GM18870 (cell line): Measurements from ENCODE around the gene NCS1.

Experiments used
- ATAC-seq: cut with Tn5 transposase; IDR thresholded peaks from one replicate; pipeline ENCODE4 v1.9.1; 2021; ENCODE audit warnings: moderate library complexity; ENCODE audit not compliant: unreplicated experiment

Gene NCS1

DNA sequence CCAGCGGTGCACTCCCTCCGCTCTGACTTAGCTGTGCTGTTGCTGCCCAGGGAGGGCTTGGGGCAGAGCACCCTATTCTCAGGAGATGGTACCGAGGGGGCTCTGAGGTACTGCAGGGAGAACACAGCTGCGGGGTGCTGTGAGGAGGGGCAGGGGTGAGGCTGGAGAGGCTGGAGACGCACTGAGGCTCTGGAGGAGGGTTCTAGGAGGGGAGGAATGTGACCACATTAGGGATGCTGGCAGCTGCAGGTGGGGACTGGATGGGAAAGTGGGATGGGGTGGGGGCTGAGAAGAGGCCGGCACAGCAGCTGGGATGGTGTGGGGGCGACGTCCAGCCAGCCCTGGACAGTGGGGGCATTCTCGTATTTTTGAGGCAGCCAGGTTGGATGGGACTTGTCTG lies 20.9 kb downstream of the NCS1 start:
- ATAC-seq, result no peak

DNA sequence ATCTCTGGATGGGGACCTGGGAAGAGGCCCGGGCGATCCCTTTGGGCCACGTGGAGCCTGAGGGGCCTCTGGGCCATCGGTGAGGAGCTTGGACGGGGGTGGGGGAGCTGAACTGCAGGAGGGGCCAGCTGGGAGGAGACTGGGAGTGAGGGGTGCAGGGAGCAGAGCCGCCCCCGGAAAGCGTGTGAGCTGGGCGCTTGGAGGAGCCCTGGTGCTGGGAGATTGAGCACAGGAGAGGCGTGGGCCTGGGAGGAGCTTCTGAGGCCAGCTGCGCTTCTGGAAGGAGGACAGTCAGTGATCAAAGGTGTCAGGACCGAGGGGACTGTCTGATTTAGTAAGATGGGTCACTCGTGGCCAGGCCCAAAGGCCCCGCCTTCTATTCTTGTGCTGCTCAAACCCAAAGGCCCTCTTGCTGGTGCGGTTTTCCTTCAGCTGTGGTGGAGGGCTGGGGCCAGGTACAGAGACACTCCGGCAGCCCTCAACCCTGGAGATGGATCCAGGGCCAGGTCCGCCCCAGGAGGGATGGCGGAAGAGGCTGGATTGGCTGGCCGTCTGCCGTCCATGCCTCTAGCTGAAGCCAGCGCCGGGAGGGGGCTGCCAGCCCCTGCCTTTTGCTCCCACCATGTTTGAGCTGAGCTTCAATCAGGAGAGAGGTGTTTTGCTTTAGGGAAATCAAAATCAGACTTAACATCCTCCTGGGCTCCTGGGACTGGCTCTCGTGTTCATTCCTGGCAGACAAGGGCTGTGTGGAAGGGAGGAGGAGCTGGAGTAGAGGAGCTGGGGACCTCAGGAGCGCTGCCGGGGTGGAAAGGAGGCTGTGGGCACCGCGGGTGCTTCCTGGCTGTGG lies 21.6 kb downstream of the NCS1 start:
- no peak for ATAC-seq

DNA sequence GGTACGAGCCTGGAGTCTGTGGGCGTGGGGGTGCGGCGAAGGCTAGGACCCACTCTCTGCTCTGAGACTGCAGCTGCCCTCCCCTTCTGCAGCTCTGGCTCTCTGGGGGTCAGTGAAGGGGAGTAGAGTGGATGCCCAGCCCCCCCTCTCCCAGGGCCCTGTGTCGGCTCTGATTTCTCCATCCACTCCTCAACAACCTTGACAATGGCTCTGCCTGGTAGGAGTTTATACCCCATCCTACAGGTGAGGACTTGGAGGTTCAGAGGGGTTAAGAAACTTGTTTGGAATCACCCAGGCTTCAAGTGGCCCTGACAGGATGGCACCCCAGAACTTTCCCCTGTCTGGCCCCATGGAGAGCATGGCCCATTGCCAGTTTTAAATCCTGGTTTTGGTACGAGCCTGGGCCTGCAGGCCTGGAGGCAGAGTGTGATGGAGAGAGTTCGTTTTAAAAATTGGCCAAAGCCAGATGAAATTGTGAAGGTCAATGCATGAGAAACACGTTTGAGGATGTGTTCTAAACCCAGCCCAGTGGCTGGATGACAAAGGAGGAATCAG lies 22.3 kb downstream of the NCS1 start:
- ATAC-seq, result no peak

DNA sequence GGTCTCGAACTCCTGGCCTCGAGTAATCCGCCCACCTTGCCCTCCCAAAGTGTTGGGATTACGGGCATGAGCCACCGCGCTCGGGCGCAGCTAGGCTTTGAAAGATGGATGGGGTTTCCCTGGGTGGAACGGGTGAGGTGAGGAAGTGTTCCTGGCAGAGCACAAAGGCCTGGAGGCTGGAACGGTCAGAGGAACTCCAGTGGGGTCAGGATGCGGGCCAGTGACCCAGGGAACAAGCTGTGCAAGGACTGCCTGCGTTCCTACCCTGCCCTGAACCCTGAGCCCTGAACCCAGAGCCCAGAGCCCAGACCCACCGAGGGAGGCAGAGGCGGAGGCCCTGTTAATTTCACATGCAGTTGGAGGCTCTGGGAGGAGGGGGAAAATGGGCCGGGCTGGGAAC lies 23.4 kb downstream of the NCS1 start:
- ATAC-seq, result no peak

DNA sequence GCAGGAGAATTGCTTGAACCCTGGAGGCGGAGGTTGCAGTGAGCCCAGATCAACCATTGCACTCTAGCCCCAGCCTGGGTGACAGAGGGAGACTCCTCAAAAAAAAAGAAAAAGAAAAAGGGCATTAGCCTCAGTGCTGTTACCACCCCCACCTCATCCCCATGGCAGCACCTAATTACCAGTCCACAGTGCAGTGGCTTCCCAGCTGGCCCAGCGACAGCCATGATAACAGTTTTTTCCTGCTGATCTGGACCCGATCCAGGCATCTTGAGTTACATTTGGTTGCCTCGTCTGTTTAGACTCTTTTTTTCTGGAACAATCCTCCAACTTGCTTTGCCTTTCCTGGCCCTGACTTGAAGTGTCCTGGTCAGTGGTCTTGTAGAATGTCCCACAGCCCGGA lies 24.4 kb downstream of the NCS1 start:
- ATAC-seq, result no peak

DNA sequence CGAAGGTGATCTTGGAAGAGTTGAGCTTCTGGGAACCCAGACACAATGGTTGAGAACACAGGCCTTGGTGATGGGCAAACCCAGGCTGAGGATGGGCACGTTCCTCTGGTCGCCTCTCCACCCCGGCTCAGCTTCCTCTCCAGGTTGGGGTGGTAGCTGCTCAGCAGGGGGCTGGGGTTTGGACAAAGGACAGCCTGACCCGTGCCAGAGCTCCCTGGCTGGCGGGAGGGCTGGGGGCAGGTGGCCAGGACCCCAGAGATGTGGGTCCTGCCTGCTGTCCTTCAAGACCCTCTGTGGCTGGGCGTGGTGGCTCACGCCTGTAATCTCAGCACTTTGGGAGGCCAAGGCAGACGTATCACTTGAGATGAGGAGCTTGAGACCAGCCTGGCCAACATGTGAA lies 25.2 kb downstream of the NCS1 start:
- no peak for ATAC-seq

DNA sequence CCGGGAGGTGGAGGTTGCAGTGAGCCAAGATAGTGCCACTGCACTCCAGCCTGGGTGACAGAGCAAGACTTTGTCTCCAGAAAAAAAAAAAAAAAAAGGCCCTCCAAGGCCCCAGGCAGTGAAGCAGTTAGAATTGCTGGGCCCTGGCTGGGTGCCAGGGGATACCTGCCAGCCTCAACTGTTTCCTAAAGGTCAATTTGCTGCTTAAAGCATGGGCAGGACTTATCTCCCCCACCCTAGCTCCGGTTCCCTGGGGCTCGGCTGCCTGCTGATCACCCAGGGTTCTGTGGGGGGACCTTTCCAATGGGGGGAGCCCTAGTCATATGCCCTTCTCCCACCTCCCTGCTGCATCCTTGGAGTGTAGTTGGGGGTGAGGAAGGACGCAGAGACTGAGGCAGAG lies 25.7 kb downstream of the NCS1 start:
- no peak for ATAC-seq

DNA sequence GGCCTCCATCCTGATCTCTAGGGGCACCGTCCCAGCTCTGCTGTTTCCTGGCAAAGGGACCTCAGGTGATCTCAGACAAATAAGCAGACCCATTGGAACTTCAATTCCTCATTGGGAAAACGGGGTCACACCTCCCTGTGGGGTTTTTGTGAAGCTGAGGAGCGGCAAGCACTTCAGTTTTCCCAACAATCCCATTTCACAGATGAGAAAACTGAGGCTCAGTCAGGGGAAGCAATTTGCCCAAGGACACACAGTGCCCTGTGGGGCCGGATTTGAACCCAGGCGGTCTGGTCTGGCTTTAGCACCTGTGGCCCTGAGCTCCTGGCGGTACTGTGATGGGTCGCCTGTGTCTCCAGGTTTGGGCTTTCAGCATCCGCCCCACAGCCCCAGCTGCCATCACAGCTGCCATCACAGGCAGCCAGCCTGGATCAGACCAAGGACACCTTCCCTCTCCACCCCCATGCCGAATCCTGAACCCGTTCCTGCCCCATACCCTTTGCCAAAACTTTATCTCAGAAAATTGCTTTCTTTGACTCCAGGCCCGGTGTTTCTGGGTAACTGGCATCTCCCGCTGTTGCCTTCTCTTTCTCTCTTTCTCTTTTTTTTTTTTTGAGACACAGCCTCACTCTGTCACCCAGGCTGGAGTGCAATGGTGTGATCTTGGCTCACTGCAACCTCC lies 26.4 kb downstream of the NCS1 start:
- ATAC-seq, result no peak

DNA sequence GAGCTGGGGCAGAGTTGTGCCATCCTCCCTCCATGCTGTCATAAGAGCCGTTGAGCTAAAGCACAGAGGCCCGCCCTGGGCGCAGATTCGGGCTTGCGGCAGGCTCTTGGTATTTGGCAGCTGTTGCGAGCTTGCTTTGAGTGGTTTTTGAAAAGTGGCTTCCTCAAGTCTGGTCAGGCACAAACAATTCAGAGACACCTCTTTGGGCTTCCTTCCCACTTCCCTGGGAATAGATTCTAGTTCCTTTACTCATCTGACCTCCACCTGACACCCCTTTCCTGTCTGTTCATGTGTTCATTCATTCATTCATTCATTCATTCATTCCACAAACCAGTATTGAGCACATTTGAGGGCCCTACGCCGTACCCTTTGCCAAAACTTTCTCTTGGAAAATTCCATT lies 27.4 kb downstream of the NCS1 start:
- ATAC-seq, result no peak

DNA sequence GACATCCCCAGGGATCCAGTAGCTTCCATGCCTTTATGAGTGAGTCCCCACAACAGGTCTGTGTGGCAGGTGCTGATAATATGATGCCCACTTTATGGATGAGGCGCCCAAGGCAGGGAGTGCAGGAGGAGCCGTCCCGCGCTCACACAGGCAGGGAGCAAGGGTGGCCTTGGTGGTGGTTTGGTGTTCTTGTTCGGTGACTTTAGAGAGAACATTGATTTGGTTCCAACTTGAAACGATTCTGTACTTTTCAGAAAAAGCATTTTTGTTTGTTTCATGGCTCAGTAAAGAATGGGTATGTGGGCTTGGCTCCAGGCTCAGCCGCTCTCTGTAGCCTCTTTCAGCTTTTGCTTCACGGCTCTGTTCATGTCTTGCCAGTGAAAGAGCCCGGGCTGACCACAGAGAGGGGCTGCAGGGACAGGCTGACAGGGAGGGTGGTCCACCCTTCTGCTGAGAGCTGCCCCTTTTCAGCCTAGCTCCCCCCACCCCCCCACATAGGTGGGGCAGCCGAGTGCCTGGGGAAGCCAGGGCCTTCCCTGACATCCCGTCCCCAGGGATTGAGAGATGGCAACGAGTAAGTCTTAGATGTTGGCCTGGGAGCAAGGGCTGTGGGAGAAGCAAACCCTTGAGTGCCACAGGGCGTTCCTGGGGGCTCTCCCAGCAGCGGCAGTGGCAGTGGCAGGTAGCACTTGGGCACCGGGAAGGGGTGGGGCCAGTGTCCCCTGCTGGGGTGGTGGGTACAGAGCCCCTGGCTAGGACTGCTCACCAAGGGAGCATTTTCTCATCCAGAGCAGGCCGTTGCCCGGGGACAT lies 28.0 kb downstream of the NCS1 start:
- no peak for ATAC-seq

DNA sequence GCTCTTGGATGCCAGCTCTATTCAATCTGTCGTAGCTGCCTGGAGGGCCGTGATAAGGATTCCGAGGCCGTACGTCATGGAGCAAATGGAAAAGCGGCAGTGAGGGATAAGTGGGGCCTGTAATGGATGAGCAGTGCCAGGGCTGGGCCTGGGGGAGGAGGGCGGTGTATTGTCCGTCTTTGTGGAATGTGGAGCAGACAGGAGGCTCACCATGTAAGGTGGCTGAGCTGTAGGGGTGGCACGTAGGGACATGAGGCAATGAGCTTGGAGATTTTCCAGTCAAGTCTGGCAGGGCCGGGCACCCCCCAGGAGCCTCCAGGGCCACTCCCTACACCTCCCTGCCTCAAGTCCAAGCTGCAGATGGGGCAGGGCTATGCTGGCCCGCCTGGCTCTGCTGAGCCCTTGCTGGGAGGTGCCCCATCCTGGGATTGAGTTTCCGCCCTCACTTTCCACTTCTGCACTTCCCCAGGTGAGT lies 29.2 kb downstream of the NCS1 start:
- no peak for ATAC-seq

DNA sequence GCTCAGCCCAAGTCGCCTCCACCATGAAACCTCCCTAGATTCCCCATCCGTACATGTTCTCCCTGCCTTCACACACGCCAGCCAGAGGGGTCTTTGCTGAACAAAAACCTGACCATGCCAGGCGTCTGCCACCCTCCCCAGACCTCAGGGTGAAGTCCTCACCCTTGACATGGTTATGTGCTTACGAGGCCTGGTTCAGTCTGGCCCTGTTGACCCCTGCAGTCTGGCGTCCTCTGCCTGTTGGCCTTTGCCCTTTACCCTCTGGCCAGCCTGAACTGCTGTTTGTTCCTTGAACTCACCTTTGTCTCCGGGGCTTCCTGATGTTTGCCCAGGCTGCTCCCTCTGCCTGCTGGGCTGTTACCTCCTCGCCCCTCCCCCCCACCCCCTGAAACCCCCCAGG lies 29.8 kb downstream of the NCS1 start:
- no peak for ATAC-seq

DNA sequence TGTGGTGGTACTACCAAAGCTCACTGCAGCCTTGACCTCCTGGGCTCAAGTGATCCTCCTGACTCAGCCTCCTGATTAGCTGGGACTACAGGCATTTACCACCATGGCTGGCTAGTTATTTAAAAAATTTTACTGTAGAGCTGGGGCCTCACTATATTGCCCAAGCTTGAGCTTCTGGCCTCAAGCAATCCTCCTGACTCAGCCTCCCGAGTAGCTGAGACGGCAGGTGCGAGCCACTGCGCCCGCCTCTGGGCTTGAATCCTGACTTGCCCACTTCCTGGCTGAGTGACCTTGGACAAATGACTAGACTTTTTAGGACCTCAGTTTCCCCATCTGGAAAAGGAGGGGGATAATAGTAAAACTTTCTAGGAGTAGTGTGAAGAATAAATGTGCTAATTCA lies 32.1 kb downstream of the NCS1 start:
- ATAC-seq, result no peak

DNA sequence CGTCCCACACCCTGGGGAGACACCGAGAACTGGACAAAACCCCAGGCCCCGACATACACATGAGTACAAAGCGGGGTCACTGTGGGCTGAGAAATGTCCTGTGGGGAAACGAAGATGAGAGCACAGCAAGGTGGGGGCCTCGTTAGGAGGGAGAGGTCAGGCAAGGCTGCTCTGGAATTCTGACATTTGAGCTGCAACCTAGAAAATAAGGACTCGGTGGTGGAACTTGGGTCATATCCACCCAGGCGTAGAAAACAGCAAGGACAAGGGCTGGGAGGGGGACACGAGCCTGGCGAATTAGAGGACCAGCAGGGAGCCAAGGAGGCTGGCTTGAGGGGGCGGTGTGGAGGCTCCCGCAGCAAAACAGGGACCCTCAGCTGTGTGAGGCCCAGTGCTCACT lies 32.8 kb downstream of the NCS1 start:
- no peak for ATAC-seq

DNA sequence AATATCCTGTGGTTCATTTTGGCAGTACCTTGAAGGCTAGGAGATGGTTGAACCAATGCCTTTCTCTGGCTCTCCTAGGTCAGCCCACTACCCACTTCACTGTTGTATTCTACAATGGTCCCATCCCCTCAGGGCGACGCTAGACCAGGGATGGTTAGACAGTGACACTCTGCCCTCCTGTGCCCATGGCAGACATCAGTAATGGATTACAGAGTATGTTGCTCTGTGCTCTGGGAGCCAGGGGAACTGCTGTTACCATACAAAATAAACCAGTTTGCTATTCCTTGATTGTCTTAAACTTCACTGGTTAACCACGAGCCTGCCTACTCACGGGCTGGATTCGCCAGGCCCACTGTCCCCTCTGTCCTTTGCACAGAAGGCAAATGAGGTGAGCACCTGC lies 33.7 kb downstream of the NCS1 start:
- ATAC-seq, result no peak

DNA sequence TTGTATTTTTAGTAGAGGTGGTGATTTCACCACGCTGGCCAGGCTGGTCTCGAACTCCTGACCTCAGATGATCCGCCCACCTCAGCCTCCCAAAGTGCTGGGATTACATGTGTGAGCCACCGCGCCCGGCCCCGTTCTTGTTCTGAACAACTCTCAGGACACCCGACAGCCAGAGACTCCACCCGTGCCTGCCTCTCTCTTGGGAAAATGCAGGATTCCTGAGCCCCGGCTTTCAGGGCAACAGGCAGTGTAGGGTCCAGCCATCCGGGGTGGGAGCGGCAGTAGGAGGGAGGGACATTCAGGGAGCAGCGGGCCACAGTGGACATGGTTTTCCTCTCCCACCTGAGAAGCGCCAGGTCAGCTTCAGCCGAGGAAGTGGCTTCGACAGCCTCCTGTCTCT lies 34.4 kb downstream of the NCS1 start:
- no peak for ATAC-seq

DNA sequence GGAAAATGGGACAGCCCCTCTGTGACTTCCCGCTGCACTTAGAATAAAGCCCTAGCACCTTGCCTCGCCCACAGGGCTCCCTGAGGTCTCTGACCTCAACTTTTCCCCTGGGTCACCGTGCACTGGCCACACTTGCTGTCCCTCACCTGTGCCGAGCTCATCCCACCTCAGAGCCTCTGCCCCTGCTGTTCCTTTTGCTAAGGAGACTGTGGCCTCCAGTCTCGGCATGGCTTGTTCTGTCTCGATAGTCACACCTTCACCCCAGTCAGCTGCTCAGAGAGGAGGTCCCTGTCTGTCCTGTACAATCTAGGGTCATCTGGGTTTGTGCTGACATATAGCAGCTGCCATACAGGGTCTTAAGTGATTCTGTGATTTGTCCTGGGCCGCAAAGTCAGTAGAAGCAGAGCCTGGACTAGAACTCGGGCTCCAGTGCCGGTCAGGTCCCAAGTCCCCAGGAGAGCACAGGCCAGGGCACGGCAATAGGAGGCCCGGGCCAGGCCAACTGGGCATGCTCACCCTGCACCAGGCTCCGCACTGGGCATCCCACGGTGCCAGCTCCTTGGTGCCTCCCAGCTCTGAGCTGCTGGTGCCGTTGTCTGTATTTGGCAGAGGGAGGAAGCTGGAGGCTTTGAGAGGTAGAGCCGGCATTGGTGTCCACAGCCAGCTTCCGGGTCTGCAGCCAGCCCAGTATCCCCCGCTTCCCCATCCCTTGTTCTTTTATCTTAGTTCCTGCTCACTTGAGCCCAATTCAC lies 35.2 kb downstream of the NCS1 start:
- ATAC-seq, result no peak

DNA sequence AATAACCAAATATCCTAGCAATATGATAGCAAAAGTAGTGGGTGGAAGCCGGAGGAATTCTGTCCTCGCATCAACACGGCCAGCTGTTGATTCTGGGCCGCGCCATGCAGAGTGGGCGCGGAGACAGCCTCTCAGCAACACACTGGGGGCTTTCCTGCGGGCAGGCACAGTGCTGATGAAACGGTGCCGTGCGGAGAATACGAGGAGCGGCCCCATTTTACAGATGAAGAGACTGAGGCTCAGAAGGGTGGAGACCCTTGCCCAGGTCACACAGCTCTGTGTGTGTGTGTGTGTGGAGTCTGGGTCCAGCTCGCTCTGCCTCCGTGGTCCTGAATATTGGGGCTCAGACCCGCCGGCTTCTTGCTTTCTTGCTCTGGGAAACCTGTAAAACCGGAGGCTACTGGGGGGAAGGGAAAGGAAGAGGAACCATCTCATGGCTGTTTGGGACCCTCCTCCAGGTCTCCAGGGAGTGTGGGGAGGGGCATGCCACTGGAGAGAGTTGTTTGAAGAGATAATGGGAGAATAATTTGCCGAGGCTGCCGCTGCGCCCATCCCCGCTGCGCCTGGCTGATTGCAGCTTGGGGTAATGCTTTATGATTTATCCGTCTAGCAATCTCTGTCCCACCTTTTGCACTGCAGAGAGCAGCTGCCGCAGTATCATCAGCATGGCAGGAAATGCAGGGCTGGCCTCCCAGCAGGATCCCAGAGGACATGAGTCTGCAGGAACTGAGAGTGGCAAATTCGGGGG lies 36.6 kb downstream of the NCS1 start:
- ATAC-seq, result no peak

DNA sequence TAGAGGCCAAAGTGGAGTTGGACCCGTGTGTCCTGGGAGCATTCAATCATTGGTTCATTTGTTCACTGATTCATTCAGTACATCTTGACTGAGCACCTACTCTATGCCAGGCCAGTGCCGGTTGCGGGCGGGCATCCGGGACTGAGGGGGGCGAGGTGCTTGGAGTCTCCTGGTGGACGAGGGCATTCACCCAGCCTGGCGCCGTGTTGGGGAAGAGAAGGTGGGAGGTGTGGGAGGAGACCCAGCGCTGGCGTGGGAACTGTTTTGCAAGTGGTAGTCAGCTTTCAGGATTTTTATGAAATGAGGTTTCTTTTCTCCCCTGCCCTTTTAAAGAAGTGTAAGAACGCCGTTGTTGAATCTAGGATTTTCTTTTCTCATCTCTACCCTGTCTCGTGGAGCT lies 37.2 kb downstream of the NCS1 start:
- ATAC-seq, result no peak
